Activated T-helper 9 cell treated with anti-CD3 and anti-CD28 coated beads, Interleukin-2, amount 50 U/mL, for 16 hours (primary cell): ENCODE data around the gene BPIFB6.

Experiments used
- DNase-seq: peaks from one replicate; pipeline ENCODE4 v3.0.0-alpha.2; 2020; ENCODE audit warnings: low read depth

BPIFB6 gene, protein sequence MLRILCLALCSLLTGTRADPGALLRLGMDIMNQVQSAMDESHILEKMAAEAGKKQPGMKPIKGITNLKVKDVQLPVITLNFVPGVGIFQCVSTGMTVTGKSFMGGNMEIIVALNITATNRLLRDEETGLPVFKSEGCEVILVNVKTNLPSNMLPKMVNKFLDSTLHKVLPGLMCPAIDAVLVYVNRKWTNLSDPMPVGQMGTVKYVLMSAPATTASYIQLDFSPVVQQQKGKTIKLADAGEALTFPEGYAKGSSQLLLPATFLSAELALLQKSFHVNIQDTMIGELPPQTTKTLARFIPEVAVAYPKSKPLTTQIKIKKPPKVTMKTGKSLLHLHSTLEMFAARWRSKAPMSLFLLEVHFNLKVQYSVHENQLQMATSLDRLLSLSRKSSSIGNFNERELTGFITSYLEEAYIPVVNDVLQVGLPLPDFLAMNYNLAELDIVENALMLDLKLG

DNA sequence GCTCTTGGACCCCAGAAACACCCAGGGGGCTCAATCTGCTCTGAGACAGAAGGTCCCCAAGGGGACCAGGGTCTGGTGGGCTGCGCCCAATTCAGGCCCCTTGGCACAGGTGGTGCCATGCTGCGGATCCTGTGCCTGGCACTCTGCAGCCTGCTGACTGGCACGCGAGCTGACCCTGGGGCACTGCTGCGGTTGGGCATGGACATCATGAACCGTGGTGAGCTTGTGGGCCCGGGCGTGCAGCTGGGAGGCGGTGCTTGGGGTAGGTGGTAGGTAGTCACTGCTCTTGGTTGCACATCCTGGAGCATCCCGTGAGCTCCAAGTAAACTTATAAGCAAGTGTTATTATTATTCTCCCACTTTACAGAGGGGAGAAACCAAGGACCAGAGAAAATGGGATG is at the start of gene BPIFB6:
Gene BPIFB6, plus strand, starts transcription at position 118 of the 400 bp plus-strand sequence. Its CDS starts 0 bp downstream, at position 118.
- DNase-seq = no peak

- no peak for DNase-seq
Measured at GRCh38 chr20:32982617-32983458, 48.6 kb upstream of the BPIFB6 start.

- no peak for DNase-seq
Measured at GRCh38 chr20:32983459-32984112, 47.9 kb upstream of the BPIFB6 start.

DNA sequence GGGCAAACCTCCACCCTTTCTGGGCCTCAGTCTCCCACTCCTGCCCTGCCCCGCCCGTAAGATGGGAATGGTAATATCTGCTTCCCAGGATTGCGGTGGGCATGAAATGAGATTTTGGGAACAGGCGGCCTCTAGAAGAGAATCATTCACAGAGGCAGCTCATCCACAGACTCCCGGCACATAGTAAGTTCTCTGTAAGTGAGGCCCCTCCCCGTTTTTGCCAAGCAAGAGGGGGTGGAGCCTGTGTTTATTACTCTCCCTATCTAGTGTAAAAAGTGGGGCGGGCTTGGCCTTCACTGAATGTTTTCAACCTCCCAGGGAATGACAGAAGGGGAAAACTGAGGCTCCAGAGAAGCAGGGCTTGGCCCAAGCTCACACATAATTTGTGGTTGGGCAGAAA is 47.3 kb upstream of the BPIFB6 start:
- DNase-seq = no peak

GRCh38 chr20:32984631-32985354 is 46.7 kb upstream of the BPIFB6 start:
- DNase-seq = no peak

DNA sequence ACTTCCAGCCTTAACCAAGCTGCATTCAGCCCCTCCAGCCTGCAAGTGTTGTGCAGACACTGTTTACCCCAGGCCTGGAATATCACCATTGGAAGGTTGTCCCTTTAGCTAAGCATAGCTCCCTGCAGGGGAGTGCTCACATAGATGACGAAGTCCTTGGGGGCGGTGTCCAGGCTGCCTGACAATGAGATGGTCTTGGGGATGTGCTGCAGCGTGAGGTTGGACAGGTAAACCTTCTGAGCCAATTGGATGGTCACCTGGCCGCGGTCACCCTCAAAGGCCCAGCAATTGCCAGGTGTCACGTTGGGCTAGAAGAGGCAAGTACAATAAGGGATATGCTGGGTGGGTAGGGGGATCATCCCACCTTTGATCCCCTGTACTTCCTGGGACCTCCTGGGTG is 45.9 kb upstream of the BPIFB6 start:
- no peak for DNase-seq

GRCh38 chr20:32986331-32986966 is 45.0 kb upstream of the BPIFB6 start:
- no peak for DNase-seq

DNA sequence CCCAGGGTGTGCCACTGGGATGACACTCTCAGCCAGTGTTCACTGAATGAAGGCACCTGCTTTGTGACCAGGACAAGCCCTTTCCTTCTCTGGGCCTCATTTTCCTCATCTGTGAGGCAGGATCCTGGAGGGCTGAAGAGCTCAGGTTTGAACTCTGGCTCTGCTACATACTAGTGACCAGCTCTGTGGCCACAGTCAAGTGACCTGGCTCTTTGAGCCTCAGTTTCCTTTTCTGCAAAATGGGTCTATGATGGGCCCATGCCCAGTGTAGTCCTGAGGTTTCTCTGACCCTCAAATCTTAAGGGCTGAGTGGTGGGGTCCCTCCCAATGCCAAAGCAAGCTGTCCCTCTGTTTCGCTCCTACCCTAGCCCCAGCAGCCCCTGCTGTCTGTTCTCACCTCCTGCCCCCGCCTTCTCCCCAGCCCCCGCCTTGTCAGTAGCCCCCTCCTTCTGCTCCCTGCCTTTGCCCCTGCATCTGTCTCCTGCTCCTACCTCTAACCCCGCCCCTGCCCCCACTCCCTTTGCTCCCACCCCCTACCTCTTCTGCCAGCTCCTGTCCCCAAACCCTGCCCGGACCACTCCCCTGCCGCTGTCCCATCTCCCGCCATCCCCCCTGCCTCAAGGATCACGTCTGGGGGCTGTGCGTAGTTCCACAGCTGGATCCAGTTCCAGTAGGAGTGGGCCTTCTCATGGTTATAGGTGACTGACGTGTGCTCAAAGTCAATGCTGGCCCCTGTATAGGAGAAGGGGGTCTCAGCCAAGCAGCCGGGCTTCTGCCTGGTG is 44.2 kb upstream of the BPIFB6 start:
- DNase-seq = no peak

- DNase-seq = no peak
Measured at GRCh38 chr20:32988008-32988407, 43.4 kb upstream of the BPIFB6 start.

DNA sequence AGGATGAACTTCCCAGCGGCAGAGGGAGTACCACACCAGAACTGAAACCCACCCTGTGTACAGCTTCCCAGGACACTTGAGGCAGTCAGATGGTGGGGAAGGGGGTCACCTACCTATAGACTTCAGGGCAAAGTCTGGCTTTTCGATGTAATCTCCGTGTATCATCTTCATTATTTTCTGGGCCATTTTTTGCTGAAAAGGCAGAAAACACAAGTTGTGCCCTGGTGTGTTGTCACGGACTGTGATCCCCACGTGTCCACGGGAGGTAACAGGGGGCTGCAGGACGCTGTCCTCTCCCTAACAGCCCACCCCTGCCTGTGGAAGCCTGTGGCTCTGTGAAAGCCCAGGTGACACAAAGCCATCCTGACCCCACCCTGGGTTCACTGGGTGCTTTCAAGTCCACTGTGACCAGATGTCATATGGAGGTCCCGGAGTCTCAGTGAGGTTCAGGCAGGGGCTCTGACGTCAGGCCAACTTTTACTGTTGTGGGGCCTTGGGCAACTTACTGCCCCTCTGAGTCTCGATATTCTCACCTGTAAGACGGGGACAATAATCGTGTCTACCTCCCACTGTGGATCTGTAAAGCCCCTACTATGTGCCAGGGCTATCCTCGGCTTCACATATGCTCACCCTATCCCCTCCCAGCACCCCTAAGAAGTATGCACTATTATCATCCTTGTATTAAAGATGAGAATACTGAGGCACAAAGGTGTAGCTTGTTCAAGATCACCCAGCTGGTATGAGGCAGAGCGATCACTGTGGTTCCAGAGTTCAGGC is 41.8 kb upstream of the BPIFB6 start:
- no peak for DNase-seq

- DNase-seq = no peak
Measured at GRCh38 chr20:32990426-32990825, 41.0 kb upstream of the BPIFB6 start.

GRCh38 chr20:32991383-32991782 is 40.1 kb upstream of the BPIFB6 start:
- DNase-seq = no peak

DNA sequence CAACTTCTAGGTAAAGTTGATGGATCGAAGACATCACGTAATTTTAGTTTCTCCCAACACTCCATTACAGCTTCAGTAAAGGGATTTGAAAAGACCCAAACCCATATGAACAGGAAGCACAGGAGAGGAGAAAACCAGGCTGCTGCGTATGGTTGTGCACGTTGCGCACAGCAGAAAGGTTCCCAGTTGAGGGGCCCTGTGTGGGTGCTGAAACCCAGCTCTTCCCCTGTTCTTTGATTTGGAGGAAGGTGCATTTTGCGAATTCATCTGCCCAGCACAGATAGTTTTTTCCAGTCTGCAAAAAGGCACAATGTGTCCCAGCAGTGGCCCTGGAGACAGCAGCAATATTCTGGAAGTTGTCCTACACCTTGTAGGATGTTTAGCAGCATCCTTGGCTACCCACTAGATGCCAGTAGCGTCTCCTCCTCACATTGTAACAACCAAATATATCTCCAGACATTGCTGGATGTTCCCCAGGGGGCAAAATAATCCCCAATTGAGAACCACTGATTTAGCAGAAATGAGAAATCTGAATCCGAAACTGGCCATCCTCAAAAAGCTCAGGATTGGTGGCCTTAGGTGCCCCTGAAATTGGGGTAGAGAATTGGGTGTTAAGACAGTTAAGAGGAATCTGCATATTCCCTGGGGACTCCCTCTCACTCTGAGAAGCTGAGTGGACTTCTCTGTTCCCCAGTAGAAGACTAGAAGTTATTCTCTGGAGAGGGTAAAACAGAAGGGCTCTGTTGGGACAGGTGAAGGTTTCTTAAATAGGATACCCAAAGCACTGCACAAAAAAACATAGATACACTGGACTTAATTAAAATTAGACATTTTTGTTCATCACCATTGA is 39.4 kb upstream of the BPIFB6 start:
- DNase-seq = no peak

GRCh38 chr20:32993496-32994050 is 37.9 kb upstream of the BPIFB6 start:
- DNase-seq = no peak

- DNase-seq = no peak
Measured at GRCh38 chr20:32995802-32996201, 35.6 kb upstream of the BPIFB6 start.

DNA sequence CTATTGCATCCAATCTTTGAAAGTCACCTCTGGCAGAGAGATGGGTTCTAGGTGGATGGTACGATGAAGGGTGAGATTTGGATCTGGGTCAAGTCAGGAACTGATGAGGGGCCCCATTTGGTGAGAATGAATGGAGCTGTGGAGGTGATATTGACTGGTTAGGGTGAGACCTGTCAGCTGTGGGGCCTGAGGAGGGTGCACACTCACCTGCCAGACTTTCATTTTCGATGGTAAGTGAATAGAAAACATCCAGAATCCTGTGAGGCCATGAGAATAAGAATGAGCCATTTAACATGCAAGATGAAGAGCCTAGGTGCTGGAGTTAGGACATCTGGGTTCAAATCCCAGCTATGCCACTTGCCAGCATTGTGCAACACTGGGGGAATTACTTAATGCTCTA is 34.0 kb upstream of the BPIFB6 start:
- no peak for DNase-seq

DNA sequence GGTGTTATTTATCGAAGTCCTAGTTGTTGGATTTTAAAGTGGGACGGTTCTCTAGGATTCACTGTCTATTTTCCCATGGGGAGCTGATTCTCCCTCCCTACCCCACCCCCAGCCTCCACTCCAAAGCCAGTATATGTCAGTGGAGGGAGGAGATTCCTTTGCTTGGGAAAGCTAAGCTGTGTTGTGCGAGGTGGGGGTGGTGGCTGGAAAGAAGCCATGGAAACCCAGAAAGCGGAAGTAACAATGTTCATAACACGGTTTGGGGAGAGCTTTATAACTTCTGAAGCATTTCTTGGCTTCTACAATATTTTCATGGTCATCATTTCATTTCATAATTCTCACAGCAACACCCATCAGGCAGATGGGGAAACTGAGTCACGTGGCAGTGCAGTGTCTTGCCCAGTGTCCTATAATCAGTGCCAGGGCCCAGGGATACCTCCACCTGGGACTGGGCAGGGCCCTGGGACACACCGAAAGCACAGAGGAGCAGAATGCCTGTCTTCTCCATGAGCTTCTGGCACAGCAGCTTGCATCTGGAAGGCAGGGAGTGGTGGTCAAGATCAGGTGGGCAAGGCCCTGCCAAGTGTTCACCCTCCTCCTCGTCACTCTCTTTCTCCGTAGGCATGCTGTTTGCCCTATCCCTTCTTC is 31.7 kb upstream of the BPIFB6 start:
- no peak for DNase-seq
